NCI-H146 treated with DMSO at 0.1 percent for 48 hours (cell line): ENCODE measurements around the gene SMIM22.
A peak's percentile ranks its signal among the peaks of the same experiment; 100 is the strongest.
"Not testable (repeated sequence)": the region's sequence is repeated elsewhere in the genome, so short reads cannot be mapped to it uniquely, and the experiment has no call there.

ENCODE experiments used
- DNase-seq: peaks from one replicate; lab custom pipeline; 2025; ENCODE audit not compliant: unreplicated experiment; lab: John Stamatoyannopoulos, UW

SMIM22 gene

GRCh38 chr16:4768549-4769305, 26.4 kb upstream of the SMIM22 start:
- DNase-seq: peak; percentile 90

- DNase-seq: peak; percentile 8
Measured at GRCh38 chr16:4769306-4769638, 25.9 kb upstream of the SMIM22 start.

DNA sequence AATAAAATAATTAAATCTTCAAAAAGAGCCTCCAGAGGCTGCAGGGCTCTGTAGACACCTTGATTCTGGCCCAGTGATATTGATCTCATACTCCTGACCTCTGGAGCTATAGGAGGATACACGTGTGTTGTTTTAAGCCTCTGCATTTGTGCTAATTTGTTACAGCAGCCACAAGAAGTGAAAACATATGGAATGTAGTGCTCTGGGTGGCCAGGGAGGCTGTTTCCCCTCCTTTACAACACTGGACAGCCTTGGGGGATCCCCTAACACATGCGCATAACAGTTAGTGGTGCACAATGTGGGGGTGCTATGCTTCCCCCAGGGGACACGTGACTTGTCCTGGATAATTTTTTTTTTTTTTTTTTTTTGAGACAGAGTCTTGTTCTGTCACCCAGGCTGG, 23.5 kb upstream of the SMIM22 start:
- no peak for DNase-seq

DNA sequence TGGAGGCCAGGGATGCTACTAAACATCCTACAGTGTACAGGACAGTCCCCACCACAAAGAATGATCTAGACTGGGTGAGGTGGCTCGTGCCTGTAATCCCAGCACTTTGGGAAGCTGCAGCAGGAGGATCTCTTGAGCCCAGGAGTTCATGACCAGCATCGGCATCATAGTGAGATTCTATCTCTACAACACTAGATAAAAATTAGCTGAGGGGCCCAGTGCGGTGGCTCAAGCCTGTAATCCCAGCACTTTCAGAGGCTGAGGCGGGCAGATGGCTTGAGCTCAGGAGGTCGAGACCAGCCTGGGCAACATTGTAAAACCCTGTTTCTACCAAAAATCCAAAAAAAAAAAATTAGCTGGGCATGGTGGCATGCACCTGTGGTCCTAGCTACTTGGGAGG, 22.8 kb upstream of the SMIM22 start:
- no peak for DNase-seq

DNA sequence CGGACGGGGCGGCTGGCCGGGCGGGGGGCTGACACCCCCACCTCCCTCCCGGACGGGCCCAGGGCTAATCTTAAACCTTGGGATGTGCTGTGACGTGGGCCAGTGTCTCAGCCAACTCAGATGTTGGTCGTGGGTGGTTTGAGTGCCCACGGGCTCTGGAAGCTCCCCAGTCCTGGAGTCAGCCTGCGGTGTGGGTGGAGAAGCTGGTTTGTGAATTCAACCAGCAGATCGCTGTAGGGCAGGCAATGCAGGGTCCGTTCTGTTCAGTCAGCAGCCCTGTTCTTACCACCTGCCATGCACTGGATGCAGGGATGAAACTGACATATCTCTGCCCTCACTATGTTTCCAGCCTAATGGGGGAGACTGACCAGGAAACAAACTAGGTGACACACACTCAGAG, 20.2 kb upstream of the SMIM22 start:
- no peak for DNase-seq

- no peak for DNase-seq
Measured at GRCh38 chr16:4776141-4776705, 18.9 kb upstream of the SMIM22 start.

DNA sequence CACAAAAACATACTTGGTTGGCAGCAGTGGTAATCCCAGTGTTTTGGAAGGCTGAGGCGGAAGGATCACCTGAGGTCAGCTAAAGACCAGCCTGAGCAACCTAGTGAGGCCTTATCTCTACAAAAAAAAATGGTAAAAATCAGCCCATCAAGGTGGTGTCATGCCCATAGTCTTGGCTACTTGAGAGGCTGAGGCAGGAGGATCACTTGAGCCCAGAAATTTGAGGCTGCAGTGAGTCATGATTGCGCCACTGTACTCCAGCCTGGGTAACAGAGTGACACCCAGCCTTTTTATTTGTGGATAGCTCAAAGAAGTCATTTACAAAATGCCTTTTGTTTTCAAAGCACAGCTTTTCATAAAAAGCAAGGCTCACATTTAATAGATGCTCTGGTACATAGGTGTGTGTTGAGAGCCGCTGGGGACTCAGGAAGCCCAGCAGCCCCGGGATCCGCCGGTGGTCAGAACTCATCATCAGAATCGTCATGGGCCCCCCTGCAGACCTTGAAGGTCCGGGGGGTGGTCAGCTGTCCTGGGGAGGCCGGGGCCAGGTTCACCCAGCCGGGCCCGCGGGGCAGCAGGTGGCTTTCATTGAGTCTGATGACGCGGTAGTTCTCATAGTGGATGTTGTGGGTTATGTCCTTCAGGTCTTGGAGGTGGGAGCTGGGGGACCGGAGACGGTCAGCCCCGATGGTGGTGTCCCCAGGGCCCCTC, 17.7 kb upstream of the SMIM22 start:
- no peak for DNase-seq

DNA sequence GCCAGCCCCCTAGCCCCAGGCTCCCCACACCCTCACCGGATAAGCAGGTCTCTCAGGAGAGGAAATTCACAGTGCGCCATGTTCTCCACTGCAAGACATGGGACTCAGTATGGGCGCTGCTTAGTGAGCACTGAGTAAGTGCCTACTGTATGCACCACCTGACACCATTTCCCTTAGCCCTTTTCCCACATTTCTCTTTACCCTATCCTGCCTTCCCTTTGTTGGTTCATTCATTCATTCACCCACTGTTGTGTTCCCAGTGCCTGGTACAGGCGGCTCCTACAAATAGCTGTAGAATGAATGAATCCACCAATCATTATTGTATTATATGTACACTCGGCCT, 17.1 kb upstream of the SMIM22 start:
- no peak for DNase-seq

DNA sequence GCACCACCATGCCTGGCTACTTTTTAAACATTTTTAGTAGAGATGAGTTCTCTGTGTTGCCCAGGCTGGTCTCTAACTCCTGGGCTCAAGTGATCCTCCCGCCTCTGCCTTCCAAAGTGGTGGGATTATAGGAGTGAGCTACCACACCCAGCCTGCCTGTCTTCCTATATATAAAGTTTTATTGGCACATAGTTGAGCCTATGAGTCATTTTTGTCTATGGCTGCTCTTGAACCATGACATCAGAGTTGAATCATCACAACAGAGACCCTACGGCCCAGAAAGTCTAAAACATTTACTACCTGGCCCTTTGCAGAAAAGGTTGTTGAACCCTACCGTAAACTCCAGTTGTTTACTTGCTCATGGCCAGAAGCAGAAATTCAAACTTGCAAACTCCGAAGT, 14.9 kb upstream of the SMIM22 start:
- no peak for DNase-seq

- no peak for DNase-seq
Measured at GRCh38 chr16:4783251-4783950, 11.8 kb upstream of the SMIM22 start.

GRCh38 chr16:4783951-4784336, 11.2 kb upstream of the SMIM22 start:
- DNase-seq: no peak

DNA sequence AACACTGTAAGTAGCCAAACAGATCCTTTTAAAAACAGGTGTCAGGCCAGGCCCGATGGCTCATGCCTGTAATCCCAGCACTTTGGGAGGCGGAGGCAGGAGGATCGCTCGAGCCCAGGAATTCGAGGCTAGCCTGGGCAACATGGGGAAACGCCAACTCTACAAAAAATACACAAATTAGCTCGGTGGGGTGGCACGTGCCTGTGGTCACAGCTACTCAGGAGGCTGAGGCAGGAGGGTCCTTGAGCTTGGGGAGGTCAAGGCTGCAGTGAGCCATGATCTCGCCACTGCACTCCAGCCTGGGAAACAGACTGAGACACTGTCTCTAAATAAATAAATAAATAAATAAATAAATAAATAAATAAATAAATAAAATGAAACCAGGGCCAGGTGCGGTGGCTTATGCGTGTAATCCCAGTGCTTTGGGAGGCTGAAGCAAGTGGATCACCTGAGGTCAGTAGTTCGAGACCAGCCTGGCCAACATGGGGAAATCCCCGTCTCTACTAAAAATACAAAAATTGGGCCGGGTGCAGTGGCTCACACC, 10.7 kb upstream of the SMIM22 start:
- DNase-seq: not testable (repeated sequence)

- DNase-seq: no peak
Measured at GRCh38 chr16:4785758-4786433, 9.3 kb upstream of the SMIM22 start.

DNA sequence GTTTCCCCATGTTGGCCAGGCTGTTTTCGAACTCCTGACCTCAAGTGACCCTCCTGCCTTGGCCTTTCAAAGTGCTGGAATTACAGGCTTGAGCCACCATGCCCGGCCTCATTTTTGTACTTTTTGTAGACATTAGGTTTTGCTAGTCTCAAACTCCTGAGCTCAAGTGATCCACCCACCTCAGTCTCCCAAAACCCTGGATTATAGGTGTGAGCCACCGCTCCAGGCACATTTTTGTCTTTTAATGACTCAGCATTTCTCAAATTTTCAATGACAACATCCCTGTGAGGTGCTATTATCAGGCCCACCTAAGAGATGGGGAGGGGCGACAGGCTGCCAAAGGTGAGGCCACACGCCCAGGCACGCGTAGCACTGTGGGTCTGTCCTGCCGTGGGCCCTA, 8.1 kb upstream of the SMIM22 start:
- no peak for DNase-seq

DNA sequence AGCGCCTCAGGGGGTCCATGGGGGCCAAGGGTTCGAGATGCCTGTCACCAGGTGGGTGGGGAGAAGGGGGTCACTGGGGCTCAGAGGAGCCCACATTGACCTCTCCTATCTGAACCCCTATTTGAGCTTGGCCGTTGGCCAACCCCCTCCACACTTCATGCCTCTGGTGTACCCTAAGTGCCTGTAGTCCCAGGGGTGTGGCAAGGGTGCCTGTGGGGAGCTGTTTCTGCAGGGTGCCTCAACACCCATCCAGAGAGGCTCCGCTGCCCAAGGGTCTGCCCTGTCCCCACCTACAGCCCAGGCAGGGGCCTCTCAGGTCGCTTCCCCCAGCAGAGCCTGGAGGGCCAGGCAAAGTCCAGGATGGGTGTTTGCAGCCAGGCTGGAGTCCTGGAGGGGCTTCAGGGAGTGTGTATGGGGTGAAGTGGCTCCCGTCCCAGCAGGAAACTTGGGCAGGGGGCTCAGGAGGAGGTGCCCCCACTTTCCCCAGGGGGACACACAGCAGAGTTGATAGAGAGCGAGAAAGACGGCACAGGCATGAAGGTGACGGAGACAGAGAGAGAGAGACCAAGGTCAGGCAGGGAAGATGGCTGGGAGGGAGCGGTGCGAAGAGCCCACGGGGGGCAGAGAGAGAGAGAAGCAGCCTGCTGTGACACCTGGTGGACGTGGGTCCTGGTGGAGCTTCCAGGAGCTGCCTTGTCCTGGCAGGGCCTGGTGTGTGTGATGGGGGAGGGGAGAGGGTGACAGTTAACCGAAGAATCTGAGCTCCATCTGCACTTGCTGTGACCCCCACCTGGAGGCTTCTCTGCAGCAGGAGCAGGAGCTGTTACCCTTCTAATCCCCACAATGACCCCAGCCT, 7.3 kb upstream of the SMIM22 start, which contains the start of gene SEPTIN12:
TSS of gene SEPTIN12 (minus strand) at position 719 of the 856 bp plus-strand sequence. CDS start at position 19, 700 bp downstream.
- DNase-seq: peak; percentile 16

DNA sequence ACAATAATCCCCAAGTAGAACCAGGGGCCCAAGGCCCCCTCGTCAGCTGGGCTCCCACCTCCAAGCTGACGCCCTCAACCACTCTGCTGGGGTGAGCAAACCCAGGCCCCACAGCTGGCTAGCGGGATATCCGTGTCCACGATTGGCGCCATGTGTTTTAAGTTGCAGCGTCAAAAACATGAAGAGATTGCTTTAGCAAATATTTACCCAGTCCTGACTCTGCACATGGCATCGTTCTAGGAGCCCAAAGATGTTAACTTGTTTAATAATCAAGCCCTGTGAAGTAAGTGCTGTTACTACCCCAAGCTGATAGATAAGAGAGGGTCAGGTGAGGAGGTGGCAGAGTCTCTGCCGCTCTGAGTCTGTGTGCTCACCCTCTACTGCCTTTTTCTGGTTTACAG, 6.7 kb upstream of the SMIM22 start:
- peak; percentile 16 for DNase-seq

DNA sequence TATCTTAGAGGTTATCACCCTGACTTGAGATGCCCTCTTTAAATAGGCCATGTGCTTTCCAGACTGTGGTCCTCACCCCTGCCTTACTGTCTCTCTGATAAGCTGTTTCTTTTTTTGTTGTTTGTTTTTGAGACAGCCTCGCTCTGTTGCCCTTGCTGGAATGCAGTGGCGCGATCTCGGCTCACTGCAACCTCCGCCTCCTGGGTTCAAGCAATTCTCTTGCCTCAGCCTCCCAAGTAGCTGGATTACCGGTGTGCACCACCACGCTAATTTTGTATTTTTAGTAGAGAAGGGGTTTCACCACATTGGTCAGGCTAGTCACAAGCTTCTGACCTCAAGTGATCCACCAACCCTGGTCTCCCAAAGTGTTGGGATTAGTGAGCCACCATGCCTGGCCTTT, 6.3 kb upstream of the SMIM22 start:
- DNase-seq: no peak

GRCh38 chr16:4790261-4790660, 4.9 kb upstream of the SMIM22 start:
- no peak for DNase-seq

DNA sequence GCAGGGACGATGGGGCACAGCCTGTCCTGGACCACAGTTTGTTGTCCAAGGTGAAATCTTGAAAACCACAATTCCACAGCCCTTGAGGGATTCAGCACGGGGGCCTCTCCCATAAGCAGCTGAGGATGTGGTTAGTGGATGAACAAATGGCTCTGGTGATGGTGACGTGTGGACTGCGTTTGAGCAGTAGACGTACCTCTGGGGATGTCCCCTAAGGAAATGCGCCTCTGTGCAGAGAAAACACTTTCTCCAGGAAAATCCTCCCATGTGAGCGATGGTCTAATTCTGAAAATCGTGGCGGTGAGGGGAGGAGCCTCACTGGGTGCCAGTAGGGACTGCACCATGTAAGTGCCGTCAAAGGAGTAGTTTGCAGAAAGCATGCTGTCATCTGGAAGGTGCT, 4.3 kb upstream of the SMIM22 start:
- DNase-seq: no peak

GRCh38 chr16:4792951-4793513, 2.1 kb upstream of the SMIM22 start:
- no peak for DNase-seq
